ENCODE data around the gene DCX.

The DCX gene

GRCh38 chrX:111444881-111445280, 32.9 kb upstream of the DCX start:
- Histone ChIP-seq H4K20me1 (ENCODE audit: insufficient read depth, low read length) (no peaks in the 10 kb centered on the region), H3K79me2 (ENCODE audit: insufficient read depth, low read length) (no peaks in the 10 kb centered on the region), H3K36me3 (ENCODE audit: insufficient read depth, low read length) (no peaks in the 10 kb centered on the region), H3K9ac (ENCODE audit: low read depth, low read length) (no peak overlapping the region), H3K27me3 (ENCODE audit: insufficient read depth, low read length, poor library complexity) (no peaks in the 10 kb centered on the region), H3K4me2 (ENCODE audit: insufficient read depth, low read length) (no peak overlapping the region), H3K4me3 (ENCODE audit: low read depth in 1 of 2, low read length in 2 of 2) (no peak overlapping the region), H3K9me3 (ENCODE audit: insufficient read depth, low read length, severe bottlenecking) (no peaks in the 10 kb centered on the region), H3K27ac (ENCODE audit: low read length) (no peak overlapping the region), H3K4me1 (ENCODE audit: insufficient read depth, low read length) (no peaks in the 10 kb centered on the region), H2AFZ (ENCODE audit: low read depth, low read length) (no peak overlapping the region)
- DNase-seq: no peak
- no peak for ATAC-seq (ENCODE audit: insufficient read depth, low read depth)
- TF ChIP-seq EZH2 (IDR thresholded peaks at IDR 0.05; ENCODE audit: borderline replicate concordance, low read depth, low read length, severe bottlenecking) (no peak), CTCF (IDR thresholded peaks at IDR 0.05; ENCODE audit: borderline replicate concordance, extremely low read depth, low read length, poor library complexity, severe bottlenecking) (no peak)

GRCh38 chrX:111443946-111444345, 32.0 kb upstream of the DCX start:
- Histone ChIP-seq H3K27me3 (ENCODE audit: insufficient read depth, low read length, poor library complexity) (no peaks in the 10 kb centered on the region), H3K79me2 (ENCODE audit: insufficient read depth, low read length) (no peaks in the 10 kb centered on the region), H3K4me2 (ENCODE audit: insufficient read depth, low read length) (no peak overlapping the region), H3K4me3 (ENCODE audit: low read depth in 1 of 2, low read length in 2 of 2) (no peak overlapping the region), H3K4me1 (ENCODE audit: insufficient read depth, low read length) (no peaks in the 10 kb centered on the region), H3K36me3 (ENCODE audit: insufficient read depth, low read length) (no peaks in the 10 kb centered on the region), H4K20me1 (ENCODE audit: insufficient read depth, low read length) (no peaks in the 10 kb centered on the region), H2AFZ (ENCODE audit: low read depth, low read length) (no peak overlapping the region), H3K9me3 (ENCODE audit: insufficient read depth, low read length, severe bottlenecking) (no peaks in the 10 kb centered on the region), H3K27ac (ENCODE audit: low read length) (no peak overlapping the region), H3K9ac (ENCODE audit: low read depth, low read length) (no peak overlapping the region)
- DNase-seq (no peak), ATAC-seq (ENCODE audit: insufficient read depth, low read depth) (no peak)
- TF ChIP-seq EZH2 (IDR thresholded peaks at IDR 0.05; ENCODE audit: borderline replicate concordance, low read depth, low read length, severe bottlenecking) (no peak), CTCF (IDR thresholded peaks at IDR 0.05; ENCODE audit: borderline replicate concordance, extremely low read depth, low read length, poor library complexity, severe bottlenecking) (no peak)

GRCh38 chrX:111442791-111443190, 30.8 kb upstream of the DCX start:
- Histone ChIP-seq H3K4me1 (ENCODE audit: insufficient read depth, low read length) (no peaks in the 10 kb centered on the region), H3K4me2 (ENCODE audit: insufficient read depth, low read length) (no peak overlapping the region)
- ATAC-seq (ENCODE audit: insufficient read depth, low read depth): no peak

More at GRCh38 chrX:111442791-111443190, 30.8 kb upstream of the DCX start:
- no peak for DNase-seq
- Histone ChIP-seq H3K27ac (ENCODE audit: low read length) (no peak overlapping the region), H3K9ac (ENCODE audit: low read depth, low read length) (no peak overlapping the region), H3K36me3 (ENCODE audit: insufficient read depth, low read length) (no peaks in the 10 kb centered on the region), H3K4me3 (ENCODE audit: low read depth in 1 of 2, low read length in 2 of 2) (no peak overlapping the region), H3K9me3 (ENCODE audit: insufficient read depth, low read length, severe bottlenecking) (no peaks in the 10 kb centered on the region), H4K20me1 (ENCODE audit: insufficient read depth, low read length) (no peaks in the 10 kb centered on the region), H2AFZ (ENCODE audit: low read depth, low read length) (no peak overlapping the region), H3K27me3 (ENCODE audit: insufficient read depth, low read length, poor library complexity) (no peaks in the 10 kb centered on the region), H3K79me2 (ENCODE audit: insufficient read depth, low read length) (no peaks in the 10 kb centered on the region)
- TF ChIP-seq EZH2 (IDR thresholded peaks at IDR 0.05; ENCODE audit: borderline replicate concordance, low read depth, low read length, severe bottlenecking): no peak
- no peak for TF ChIP-seq CTCF (IDR thresholded peaks at IDR 0.05; ENCODE audit: borderline replicate concordance, extremely low read depth, low read length, poor library complexity, severe bottlenecking)
